HepG2 (cell line): Measurements from ENCODE around the gene GRB10. TPM values are rescaled to one million over a fixed set of nuclear protein-coding genes. Genes with fewer than 3 reads are reported as not detected.

ENCODE experiments used
- CHCHD3 ChIP-seq: sonication (generic); formaldehyde crosslinking; IDR thresholded peaks from 2 replicates; pipeline ENCODE4 v1.8.0; 2022; ENCODE audit warnings: mild to moderate bottlenecking, missing genetic modification reagents, moderate library complexity
- GLI4 ChIP-seq: sonication (generic); formaldehyde crosslinking; IDR thresholded peaks from 2 replicates; pipeline ENCODE4 v1.5.1; 2020; ENCODE audit warnings: missing genetic modification reagents, mild to moderate bottlenecking, moderate library complexity, borderline replicate concordance
- HES4 ChIP-seq: sonication (generic); formaldehyde crosslinking; IDR thresholded peaks from 2 replicates; pipeline ENCODE4 v1.9.0; 2021; ENCODE audit warnings: mild to moderate bottlenecking, missing genetic modification reagents, borderline replicate concordance
- HMGA1 ChIP-seq: sonication (generic); formaldehyde crosslinking; conservative IDR thresholded peaks from 2 replicates; pipeline ENCODE4 v1.4.0; 2020; ENCODE audit warnings: missing genetic modification reagents
- MAFK ChIP-seq, 2 experiments: IDR thresholded peaks in 1 of 2; conservative IDR thresholded peaks in 1 of 2; 2 replicates each; pipeline ENCODE4 v1.6.1; 2011; ENCODE audit warnings: improper control_type of control experiment in 2 of 2, low read length in 2 of 2
- MLLT10 ChIP-seq: sonication (generic); formaldehyde crosslinking; IDR thresholded peaks from 2 replicates; pipeline ENCODE4 v1.4.0; 2020; ENCODE audit warnings: missing genetic modification reagents
- MYC ChIP-seq: sonication (generic); formaldehyde crosslinking; IDR thresholded peaks from 2 replicates; pipeline ENCODE4 v1.9.0; 2021; ENCODE audit warnings: missing genetic modification reagents, borderline replicate concordance
- NFIC ChIP-seq: IDR thresholded peaks from 2 replicates; pipeline ENCODE4 v1.6.1; 2012; ENCODE audit warnings: mild to moderate bottlenecking, low read length, inconsistent platforms
- NR2F1 ChIP-seq, 2 experiments: fragments of 450-650 bp in 1 of 2; formaldehyde crosslinking in 1 of 2; IDR thresholded peaks; 2 replicates each; pipeline versions ENCODE4 v1.5.0 to v1.6.1; 2016 to 2020; ENCODE audit warnings: mild to moderate bottlenecking in 1 of 2, missing compliant biosample characterization in 1 of 2, missing genetic modification reagents in 1 of 2, moderate library complexity in 1 of 2
- PAWR ChIP-seq: sonication (generic); formaldehyde crosslinking; IDR thresholded peaks from 2 replicates; pipeline ENCODE4 v1.4.0; 2020; ENCODE audit warnings: missing genetic modification reagents, mild to moderate bottlenecking, borderline replicate concordance
- SIN3B ChIP-seq: fragments of 150-350 bp; IDR thresholded peaks from 2 replicates; pipeline ENCODE4 v1.6.1; 2014; ENCODE audit warnings: low read length
- SSRP1 ChIP-seq: IDR thresholded peaks from 2 replicates; pipeline ENCODE4 v1.6.1; 2016; ENCODE audit warnings: control low read depth
- TBX3 ChIP-seq: fragments of 450-650 bp; IDR thresholded peaks from 2 replicates; pipeline ENCODE4 v1.6.1; 2017; ENCODE audit warnings: antibody characterized with exemption, mild to moderate bottlenecking, inconsistent platforms, borderline replicate concordance
- ZBTB3 ChIP-seq: sonication (generic); formaldehyde crosslinking; IDR thresholded peaks from 2 replicates; pipeline ENCODE4 v1.4.0; 2020; ENCODE audit warnings: low read depth, mild to moderate bottlenecking, moderate library complexity, missing genetic modification reagents, borderline replicate concordance
- ZFP90 ChIP-seq: sonication (generic); formaldehyde crosslinking; IDR thresholded peaks from 2 replicates; pipeline ENCODE4 v1.8.0; 2022; ENCODE audit warnings: missing genetic modification reagents, mild to moderate bottlenecking, inconsistent platforms, borderline replicate concordance
- ZFX ChIP-seq: sonication (generic); formaldehyde crosslinking; IDR thresholded peaks from 2 replicates; pipeline ENCODE4 v1.4.0; 2020; ENCODE audit warnings: mild to moderate bottlenecking, low read depth, missing genetic modification reagents, moderate library complexity
- ZIK1 ChIP-seq: sonication (generic); formaldehyde crosslinking; IDR thresholded peaks from 2 replicates; pipeline ENCODE4 v1.5.0; 2020; ENCODE audit warnings: mild to moderate bottlenecking, low read depth, missing genetic modification reagents, borderline replicate concordance
- ZNF432 ChIP-seq: sonication (generic); formaldehyde crosslinking; IDR thresholded peaks from 2 replicates; pipeline ENCODE4 v1.5.0; 2020; ENCODE audit warnings: missing genetic modification reagents, mild to moderate bottlenecking, borderline replicate concordance
- ZNF556 ChIP-seq: sonication (generic); formaldehyde crosslinking; IDR thresholded peaks from 2 replicates; pipeline ENCODE4 v1.4.0; 2020; ENCODE audit warnings: mild to moderate bottlenecking, missing genetic modification reagents, borderline replicate concordance
- ZNF616 ChIP-seq: sonication (generic); formaldehyde crosslinking; IDR thresholded peaks from 2 replicates; pipeline ENCODE4 v1.5.0; 2020; ENCODE audit warnings: low read depth, mild to moderate bottlenecking, missing genetic modification reagents
- ZNF724P ChIP-seq: sonication (generic); formaldehyde crosslinking; IDR thresholded peaks from 2 replicates; pipeline ENCODE4 v1.8.0; 2022; ENCODE audit warnings: missing genetic modification reagents, borderline replicate concordance
- ZNF737 ChIP-seq: sonication (generic); formaldehyde crosslinking; IDR thresholded peaks from 2 replicates; pipeline ENCODE4 v1.5.0; 2020; ENCODE audit warnings: missing genetic modification reagents, mild to moderate bottlenecking, borderline replicate concordance
- ZNF83 ChIP-seq: sonication (generic); formaldehyde crosslinking; IDR thresholded peaks from 2 replicates; pipeline ENCODE4 v1.4.0; 2020; ENCODE audit warnings: missing genetic modification reagents, mild to moderate bottlenecking, borderline replicate concordance
- ZSCAN31 ChIP-seq: sonication (generic); formaldehyde crosslinking; IDR thresholded peaks from 2 replicates; pipeline ENCODE4 v1.5.0; 2020; ENCODE audit warnings: low read depth, mild to moderate bottlenecking, missing genetic modification reagents
- polyA plus RNA-seq, 8 experiments: library from polyadenylated mRNA; depleted of rRNA in 3 of 8; stranded (reverse) in 7 of 8; unstranded in 1 of 8; fragments of >200 nt; fragmentation: Illumina TruSeq in 4 of 8; extraction: Trizol in 4 of 8; gene quantifications; 2 replicates each; pipeline versions ENCODE4 v1.2.1 to v1.2.3, GENCODE V29; 2011 to 2016; ENCODE audit warnings: low read depth in 4 of 8, missing spikeins in 1 of 8, mixed read lengths in 1 of 8; ENCODE audit not compliant: insufficient read depth in 1 of 8
- total RNA-seq, 5 experiments: library from RNA; depleted of rRNA; stranded (reverse); fragments of >200 nt; fragmentation: Illumina TruSeq; extraction: Trizol; gene quantifications; 2 replicates each; pipeline ENCODE4 v1.2.3, GENCODE V29; 2016; ENCODE audit warnings: low read depth in 1 of 5
- TF ChIP-seq, protein P1 (sequence below): sonication (generic); formaldehyde crosslinking; IDR thresholded peaks from 2 replicates; pipeline ENCODE4 v1.5.1; 2020; ENCODE audit warnings: missing genetic modification reagents, mild to moderate bottlenecking, borderline replicate concordance
- TF ChIP-seq, protein P2 (sequence below): sonication (generic); formaldehyde crosslinking; conservative IDR thresholded peaks from 2 replicates; pipeline ENCODE4 v1.4.0; 2020; ENCODE audit warnings: missing genetic modification reagents
- TF ChIP-seq, protein P3 (sequence below): sonication (generic); formaldehyde crosslinking; IDR thresholded peaks from 2 replicates; pipeline ENCODE4 v1.5.0; 2020; ENCODE audit warnings: missing genetic modification reagents

Gene GRB10
- total and polyA plus RNA-seq, 2 of the 13 experiments (the other 11 are each of a cell fraction or from before 2014, with no cell fraction given), result 4.0 to 6.8 TPM

DNA sequence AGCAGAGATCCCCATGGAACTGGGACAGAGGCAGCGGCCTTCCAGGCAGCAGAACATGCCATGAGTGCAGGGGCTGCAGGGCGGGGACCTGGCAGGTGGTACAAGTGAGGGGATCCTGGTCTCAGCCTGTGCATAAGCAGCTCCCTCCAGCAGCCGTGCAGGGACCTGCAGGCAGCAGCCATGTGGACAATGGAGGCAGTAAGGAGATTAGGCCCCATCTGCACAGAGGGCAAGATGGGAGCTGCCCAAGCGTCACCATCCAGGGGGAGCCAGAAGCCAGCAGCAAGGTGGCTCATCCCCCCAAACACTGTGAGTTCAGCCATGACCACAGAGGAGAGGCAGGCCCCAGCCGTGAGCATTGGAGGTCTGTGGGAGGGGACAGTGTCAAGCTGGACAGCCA lies 220.6 kb downstream of the GRB10 start (continued):
- TF ChIP-seq ZSCAN31 (CRISPR knock-in tag), result no peak
- TF ChIP-seq, protein P1, sequence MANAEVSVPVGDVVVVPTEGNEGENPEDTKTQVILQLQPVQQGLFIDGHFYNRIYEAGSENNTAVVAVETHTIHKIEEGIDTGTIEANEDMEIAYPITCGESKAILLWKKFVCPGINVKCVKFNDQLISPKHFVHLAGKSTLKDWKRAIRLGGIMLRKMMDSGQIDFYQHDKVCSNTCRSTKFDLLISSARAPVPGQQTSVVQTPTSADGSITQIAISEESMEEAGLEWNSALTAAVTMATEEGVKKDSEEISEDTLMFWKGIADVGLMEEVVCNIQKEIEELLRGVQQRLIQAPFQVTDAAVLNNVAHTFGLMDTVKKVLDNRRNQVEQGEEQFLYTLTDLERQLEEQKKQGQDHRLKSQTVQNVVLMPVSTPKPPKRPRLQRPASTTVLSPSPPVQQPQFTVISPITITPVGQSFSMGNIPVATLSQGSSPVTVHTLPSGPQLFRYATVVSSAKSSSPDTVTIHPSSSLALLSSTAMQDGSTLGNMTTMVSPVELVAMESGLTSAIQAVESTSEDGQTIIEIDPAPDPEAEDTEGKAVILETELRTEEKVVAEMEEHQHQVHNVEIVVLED (CRISPR knock-in tag), result no peak
- TF ChIP-seq PAWR (CRISPR knock-in tag), result no peak
- no peak for TF ChIP-seq TBX3
- TF ChIP-seq ZBTB3 (CRISPR knock-in tag), result no peak
- no peak for TF ChIP-seq ZNF432 (CRISPR knock-in tag)
- TF ChIP-seq SIN3B, result no peak
- TF ChIP-seq CHCHD3 (CRISPR knock-in tag), result no peak
- no peak for TF ChIP-seq ZIK1 (CRISPR knock-in tag)
- TF ChIP-seq, protein P2, sequence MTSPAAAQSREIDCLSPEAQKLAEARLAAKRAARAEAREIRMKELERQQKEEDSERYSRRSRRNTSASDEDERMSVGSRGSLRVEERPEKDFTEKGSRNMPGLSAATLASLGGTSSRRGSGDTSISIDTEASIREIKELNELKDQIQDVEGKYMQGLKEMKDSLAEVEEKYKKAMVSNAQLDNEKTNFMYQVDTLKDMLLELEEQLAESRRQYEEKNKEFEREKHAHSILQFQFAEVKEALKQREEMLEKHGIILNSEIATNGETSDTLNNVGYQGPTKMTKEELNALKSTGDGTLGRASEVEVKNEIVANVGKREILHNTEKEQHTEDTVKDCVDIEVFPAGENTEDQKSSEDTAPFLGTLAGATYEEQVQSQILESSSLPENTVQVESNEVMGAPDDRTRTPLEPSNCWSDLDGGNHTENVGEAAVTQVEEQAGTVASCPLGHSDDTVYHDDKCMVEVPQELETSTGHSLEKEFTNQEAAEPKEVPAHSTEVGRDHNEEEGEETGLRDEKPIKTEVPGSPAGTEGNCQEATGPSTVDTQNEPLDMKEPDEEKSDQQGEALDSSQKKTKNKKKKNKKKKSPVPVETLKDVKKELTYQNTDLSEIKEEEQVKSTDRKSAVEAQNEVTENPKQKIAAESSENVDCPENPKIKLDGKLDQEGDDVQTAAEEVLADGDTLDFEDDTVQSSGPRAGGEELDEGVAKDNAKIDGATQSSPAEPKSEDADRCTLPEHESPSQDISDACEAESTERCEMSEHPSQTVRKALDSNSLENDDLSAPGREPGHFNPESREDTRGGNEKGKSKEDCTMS (CRISPR knock-in tag), result no peak
- no peak for TF ChIP-seq MLLT10 (CRISPR knock-in tag)
- TF ChIP-seq MAFK (conservative IDR thresholded peaks at IDR 0.05 in 1 of 2, IDR thresholded peaks at IDR 0.05 in 1 of 2; ENCODE audit: low read length in 2 of 2), result no peak
- no peak for TF ChIP-seq ZNF737 (CRISPR knock-in tag)
- no peak for TF ChIP-seq ZNF616
- TF ChIP-seq, protein P3, sequence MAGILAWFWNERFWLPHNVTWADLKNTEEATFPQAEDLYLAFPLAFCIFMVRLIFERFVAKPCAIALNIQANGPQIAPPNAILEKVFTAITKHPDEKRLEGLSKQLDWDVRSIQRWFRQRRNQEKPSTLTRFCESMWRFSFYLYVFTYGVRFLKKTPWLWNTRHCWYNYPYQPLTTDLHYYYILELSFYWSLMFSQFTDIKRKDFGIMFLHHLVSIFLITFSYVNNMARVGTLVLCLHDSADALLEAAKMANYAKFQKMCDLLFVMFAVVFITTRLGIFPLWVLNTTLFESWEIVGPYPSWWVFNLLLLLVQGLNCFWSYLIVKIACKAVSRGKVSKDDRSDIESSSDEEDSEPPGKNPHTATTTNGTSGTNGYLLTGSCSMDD, result no peak
- TF ChIP-seq NFIC, result no peak
- TF ChIP-seq ZFX (CRISPR knock-in tag), result 0 out of 2 replicates have a peak, but pooled peaks have one; percentile 24
- TF ChIP-seq HMGA1 (CRISPR knock-in tag), result no peak
- TF ChIP-seq SSRP1 (CRISPR knock-in tag), result no peak
- TF ChIP-seq HES4, result no peak
- TF ChIP-seq MYC, result peak; percentile 69; the same call in 1 of the 2 replicates
- TF ChIP-seq ZNF556 (CRISPR knock-in tag), result no peak
- no peak for TF ChIP-seq GLI4 (CRISPR knock-in tag)
- no peak for TF ChIP-seq NR2F1 (CRISPR knock-in tag; IDR thresholded peaks at IDR 0.05)
- no peak for TF ChIP-seq ZFP90 (CRISPR knock-in tag)
- TF ChIP-seq ZNF724P (CRISPR knock-in tag), result no peak
- no peak for TF ChIP-seq ZNF83 (CRISPR knock-in tag)
